ENCODE measurements around the gene PDE10A.

DNA sequence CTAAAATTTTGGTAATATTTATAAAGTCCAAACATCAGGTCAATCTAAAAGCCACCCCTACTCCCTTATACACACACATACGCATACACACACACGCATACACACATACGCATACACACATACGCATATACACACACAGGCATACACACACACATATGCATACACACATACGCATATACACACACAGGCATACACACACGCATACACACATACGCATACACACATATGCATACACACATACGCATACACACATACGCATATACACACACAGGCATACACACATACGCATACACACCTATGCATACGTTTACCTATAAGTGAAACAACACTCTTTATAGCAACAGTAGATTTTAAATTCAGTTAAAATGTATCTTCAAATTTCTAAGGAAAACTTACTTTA lies 240.8 kb downstream of the PDE10A start:
- TF ChIP-seq ZNF8 (CRISPR knock-in tag; IDR thresholded peaks at IDR 0.05), result no peak
- TF ChIP-seq, protein P1, sequence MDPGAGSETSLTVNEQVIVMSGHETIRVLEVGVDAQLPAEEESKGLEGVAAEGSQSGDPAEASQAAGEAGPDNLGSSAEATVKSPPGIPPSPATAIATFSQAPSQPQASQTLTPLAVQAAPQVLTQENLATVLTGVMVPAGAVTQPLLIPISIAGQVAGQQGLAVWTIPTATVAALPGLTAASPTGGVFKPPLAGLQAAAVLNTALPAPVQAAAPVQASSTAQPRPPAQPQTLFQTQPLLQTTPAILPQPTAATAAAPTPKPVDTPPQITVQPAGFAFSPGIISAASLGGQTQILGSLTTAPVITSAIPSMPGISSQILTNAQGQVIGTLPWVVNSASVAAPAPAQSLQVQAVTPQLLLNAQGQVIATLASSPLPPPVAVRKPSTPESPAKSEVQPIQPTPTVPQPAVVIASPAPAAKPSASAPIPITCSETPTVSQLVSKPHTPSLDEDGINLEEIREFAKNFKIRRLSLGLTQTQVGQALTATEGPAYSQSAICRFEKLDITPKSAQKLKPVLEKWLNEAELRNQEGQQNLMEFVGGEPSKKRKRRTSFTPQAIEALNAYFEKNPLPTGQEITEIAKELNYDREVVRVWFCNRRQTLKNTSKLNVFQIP (CRISPR knock-in tag; IDR thresholded peaks at IDR 0.05; ENCODE audit: borderline replicate concordance, low read depth), result no peak
- no peak for TF ChIP-seq SNAI2 (CRISPR knock-in tag; IDR thresholded peaks at IDR 0.05)
- TF ChIP-seq ZC3H10 (CRISPR knock-in tag; IDR thresholded peaks at IDR 0.05), result no peak
- TF ChIP-seq ARNTL (CRISPR knock-in tag; IDR thresholded peaks at IDR 0.05; ENCODE audit: borderline replicate concordance, low read depth), result no peak
- TF ChIP-seq, protein P2, sequence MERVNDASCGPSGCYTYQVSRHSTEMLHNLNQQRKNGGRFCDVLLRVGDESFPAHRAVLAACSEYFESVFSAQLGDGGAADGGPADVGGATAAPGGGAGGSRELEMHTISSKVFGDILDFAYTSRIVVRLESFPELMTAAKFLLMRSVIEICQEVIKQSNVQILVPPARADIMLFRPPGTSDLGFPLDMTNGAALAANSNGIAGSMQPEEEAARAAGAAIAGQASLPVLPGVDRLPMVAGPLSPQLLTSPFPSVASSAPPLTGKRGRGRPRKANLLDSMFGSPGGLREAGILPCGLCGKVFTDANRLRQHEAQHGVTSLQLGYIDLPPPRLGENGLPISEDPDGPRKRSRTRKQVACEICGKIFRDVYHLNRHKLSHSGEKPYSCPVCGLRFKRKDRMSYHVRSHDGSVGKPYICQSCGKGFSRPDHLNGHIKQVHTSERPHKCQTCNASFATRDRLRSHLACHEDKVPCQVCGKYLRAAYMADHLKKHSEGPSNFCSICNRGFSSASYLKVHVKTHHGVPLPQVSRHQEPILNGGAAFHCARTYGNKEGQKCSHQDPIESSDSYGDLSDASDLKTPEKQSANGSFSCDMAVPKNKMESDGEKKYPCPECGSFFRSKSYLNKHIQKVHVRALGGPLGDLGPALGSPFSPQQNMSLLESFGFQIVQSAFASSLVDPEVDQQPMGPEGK (CRISPR knock-in tag; IDR thresholded peaks at IDR 0.05; ENCODE audit: borderline replicate concordance), result no peak
- TF ChIP-seq PPARA (CRISPR knock-in tag; IDR thresholded peaks at IDR 0.05; ENCODE audit: borderline replicate concordance), result no peak
- TF ChIP-seq GLIS3 (CRISPR knock-in tag; IDR thresholded peaks at IDR 0.05), result no peak

Data from SK-N-SH treated with all-trans-retinoic acid at 6 μM for 48 hours (cell line).